SU-DHL-6 (cell line): ENCODE results near the gene DYNLRB1.

Experiments used
- CTCF ChIP-seq: fragments of 200-600 bp; sonication (generic); IDR thresholded peaks from one replicate; pipeline ENCODE4 v1.5.1; 2017; ENCODE audit warnings: antibody characterized with exemption, mild to moderate bottlenecking, low read length, moderate library complexity; ENCODE audit not compliant: insufficient read depth, poor library complexity, severe bottlenecking
- EZH2phosphoT487 ChIP-seq: fragments of 200-600 bp; sonication (generic), shearing (Covaris generic); conservative IDR thresholded peaks from 2 replicates; pipeline ENCODE4 v1.6.1; 2018; ENCODE audit warnings: mild to moderate bottlenecking, antibody characterized with exemption, low read length, moderate library complexity, mixed read lengths

DNA sequence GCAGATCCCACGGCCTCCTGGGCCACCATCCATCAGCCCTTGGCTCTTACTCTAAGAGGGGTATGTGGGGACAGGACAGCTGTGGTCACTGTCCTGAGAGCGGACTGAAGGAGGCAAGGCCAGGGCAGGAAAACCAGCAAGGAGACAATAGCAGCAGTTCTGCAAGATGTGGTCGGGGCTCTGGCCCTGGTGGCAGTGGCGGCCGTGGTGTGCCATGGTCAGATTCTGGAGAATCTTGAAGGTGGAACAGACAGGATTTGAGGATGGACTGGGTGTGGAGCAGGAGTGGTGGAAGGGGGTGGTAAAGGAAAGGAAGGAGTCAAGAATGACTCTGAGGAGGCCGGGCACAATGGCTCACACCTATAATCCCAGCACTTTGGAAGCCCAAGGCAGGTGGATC, 36.3 kb downstream of the DYNLRB1 start:
- no peak for TF ChIP-seq EZH2phosphoT487
- no peak for TF ChIP-seq CTCF
